Natural killer cell (primary cell): ENCODE measurements around the gene SOD2. TPM values are rescaled to one million over a fixed set of nuclear protein-coding genes. Genes with fewer than 3 reads are reported as not detected.
A peak's percentile ranks its signal among the peaks of the same experiment; 100 is the strongest.

Experiments used
- ATAC-seq, 3 donors: fragments of 150-1000 bp in 2 of 3; fragments of 200-7000 bp in 1 of 3; cut with Tn5 transposase; 1 replicate in 1 of 3; 2 replicates in 2 of 3; pipeline ENCODE4 v1.10.0; 2021; ENCODE audit warnings: mild to moderate bottlenecking in 2 of 3, moderate library complexity in 2 of 3
- DNase-seq, 2 donors: peaks; one replicate each; pipeline versions ENCODE4 v3.0.0 to v3.0.0-alpha.2; 2013 to 2021; ENCODE audit warnings: mixed read lengths in 1 of 2
- H3K27ac ChIP-seq: one replicate; pipeline ENCODE4 v1.5.1; 2013; ENCODE audit warnings: mild to moderate bottlenecking, low read length
- H3K27me3 ChIP-seq: one replicate; pipeline ENCODE4 v1.6.1; 2013; ENCODE audit warnings: low read length; ENCODE audit not compliant: control insufficient read depth, insufficient read depth
- H3K36me3 ChIP-seq: one replicate; pipeline ENCODE4 v1.6.1; 2013; ENCODE audit warnings: low read length; ENCODE audit not compliant: control insufficient read depth, insufficient read depth
- H3K4me1 ChIP-seq: one replicate; pipeline ENCODE4 v1.6.1; 2013; ENCODE audit warnings: low read length; ENCODE audit not compliant: control insufficient read depth, insufficient read depth
- H3K4me3 ChIP-seq: one replicate; pipeline ENCODE4 v1.5.1; 2013; ENCODE audit warnings: low read length
- H3K9me3 ChIP-seq: one replicate; pipeline ENCODE4 v1.6.1; 2013; ENCODE audit warnings: low read length; ENCODE audit not compliant: control insufficient read depth, insufficient read depth
- H3K27ac Mint-ChIP-seq, 2 donors: one replicate each; pipeline ENCODE4 v1.8.0; 2022; ENCODE audit warnings: mild to moderate bottlenecking in 2 of 2, mixed read lengths in 2 of 2, moderate library complexity in 1 of 2
- H3K27me3 Mint-ChIP-seq, 2 donors: one replicate each; pipeline ENCODE4 v1.8.0; 2022; ENCODE audit warnings: low read depth in 2 of 2, mixed read lengths in 2 of 2
- H3K36me3 Mint-ChIP-seq: one replicate; pipeline ENCODE4 v1.8.0; 2022; ENCODE audit warnings: mixed read lengths
- H3K4me1 Mint-ChIP-seq, 2 donors: one replicate each; pipeline ENCODE4 v1.8.0; 2022; ENCODE audit warnings: mixed read lengths in 2 of 2
- H3K4me3 Mint-ChIP-seq: one replicate; pipeline ENCODE4 v1.8.0; 2022; ENCODE audit warnings: mild to moderate bottlenecking, moderate library complexity, mixed read lengths
- H3K9me3 Mint-ChIP-seq, 2 donors: one replicate each; pipeline ENCODE4 v1.8.0; 2022; ENCODE audit warnings: mixed read lengths in 2 of 2
- CTCF ChIP-seq: fragments of 200-600 bp; IDR thresholded peaks from one replicate; pipeline ENCODE4 v1.8.0; 2022; ENCODE audit warnings: antibody characterized with exemption
- WGBS: methylation state at CpG from one replicate; pipeline ENCODE4 v1.1.7; 2013; ENCODE audit warnings: missing lambda C conversion rate; ENCODE audit not compliant: insufficient coverage; 5-methylcytosine and 5-hydroxymethylcytosine counted together
- intact Hi-C: fragments of 100-400 bp; cut with micrococcal nuclease; formaldehyde crosslinking; loops from one replicate; pipeline ENCODE4 v1.14.2; 2022
- total RNA-seq, 4 donors: library from RNA; stranded (reverse); fragments of 120-200 nt in 1 of 4; gene quantifications; one replicate each; pipeline versions ENCODE4 v1.2.3 to v1.2.4, GENCODE V29; 2013 to 2022

The SOD2 gene
- total RNA-seq, 3 donors from 2014 or later (not counting 1 experiment from before 2014, with no cell fraction given), result 81.3 to 156 (median 138) TPM

GRCh38 chr6:159649441-159649840 is 43.6 kb downstream of the SOD2 start:
- no peaks in the 10 kb centered on the region for H3K9me3 Mint-ChIP-seq
- H3K27ac Mint-ChIP-seq, result no peak overlapping the region
- no peak overlapping the region for H3K4me3 Mint-ChIP-seq
- Histone ChIP-seq H3K4me3 (no peak overlapping the region), H3K27ac (no peak overlapping the region), H3K36me3 (no peaks in the 10 kb centered on the region), H3K4me1 (no peaks in the 10 kb centered on the region), H3K9me3 (no peaks in the 10 kb centered on the region), H3K27me3 (no peaks in the 10 kb centered on the region)
- DNase-seq (no peak), ATAC-seq (no peak)
- intact Hi-C loops, result no loop called here
- WGBS, result 97% methylated on average over 7 of the region's 7 CpGs
- H3K4me1 Mint-ChIP-seq, result peaks cover 17 to 23% of the 10 kb centered on the region in 2 donors
- H3K36me3 Mint-ChIP-seq, result no peaks in the 10 kb centered on the region
- no peaks in the 10 kb centered on the region for H3K27me3 Mint-ChIP-seq
- no peak for TF ChIP-seq CTCF

- no peaks in the 10 kb centered on the region for H3K9me3 Mint-ChIP-seq
- H3K27me3 ChIP-seq, result no peaks in the 10 kb centered on the region
- no peak overlapping the region for H3K4me3 ChIP-seq
- peak overlapping the region; percentile 61 to 63 for H3K27ac Mint-ChIP-seq
- no peak for TF ChIP-seq CTCF
- H3K27me3 Mint-ChIP-seq, result no peaks in the 10 kb centered on the region
- DNase-seq (no peak), ATAC-seq (peak in 1 of 3 donors; percentile 50)
- intact Hi-C loops, result no loop called here
- no peak overlapping the region for H3K4me3 Mint-ChIP-seq
- no peaks in the 10 kb centered on the region for H3K36me3 Mint-ChIP-seq
- no peaks in the 10 kb centered on the region for H3K9me3 ChIP-seq
- WGBS, result 62% methylated on average over 2 of the region's 2 CpGs
- H3K4me1 Mint-ChIP-seq, result peaks cover 17 to 28% of the 10 kb centered on the region in 2 donors
- H3K4me1 ChIP-seq, result no peaks in the 10 kb centered on the region
- H3K27ac ChIP-seq, result no peak overlapping the region
- no peaks in the 10 kb centered on the region for H3K36me3 ChIP-seq
Observed at GRCh38 chr6:159646733-159647132, 46.3 kb downstream of the SOD2 start.

GRCh38 chr6:159646116-159646515 is 46.9 kb downstream of the SOD2 start:
- DNase-seq (no peak), ATAC-seq (no peak)
- Mint-ChIP-seq H3K27me3 (no peaks in the 10 kb centered on the region), H3K4me1 (peaks cover 17 to 31% of the 10 kb centered on the region in 2 donors), H3K4me3 (peak overlapping the region; percentile 21), H3K27ac (peak overlapping the region in 1 of 2 donors; percentile 63), H3K36me3 (no peaks in the 10 kb centered on the region), H3K9me3 (no peaks in the 10 kb centered on the region)
- intact Hi-C loops, result no loop called here
- no peaks in the 10 kb centered on the region for H3K27me3 ChIP-seq
- no peak overlapping the region for H3K27ac ChIP-seq
- WGBS, result no CpG with 5 or more reads among the region's 1 CpG
- H3K36me3 ChIP-seq, result no peaks in the 10 kb centered on the region
- no peak overlapping the region for H3K4me3 ChIP-seq
- H3K4me1 ChIP-seq, result no peaks in the 10 kb centered on the region
- no peak for TF ChIP-seq CTCF
- H3K9me3 ChIP-seq, result no peaks in the 10 kb centered on the region

- no peaks in the 10 kb centered on the region for H3K9me3 ChIP-seq
- ATAC-seq (peak in 1 of 3 donors; percentile 42), DNase-seq (no peak)
- H3K4me3 ChIP-seq, result no peak overlapping the region
- Mint-ChIP-seq H3K27me3 (no peaks in the 10 kb centered on the region), H3K36me3 (no peaks in the 10 kb centered on the region), H3K9me3 (no peaks in the 10 kb centered on the region), H3K27ac (peak overlapping the region in 1 of 2 donors; percentile 63), H3K4me1 (peaks cover 17 to 31% of the 10 kb centered on the region in 2 donors), H3K4me3 (no peak overlapping the region)
- no peak for TF ChIP-seq CTCF
- no peaks in the 10 kb centered on the region for H3K36me3 ChIP-seq
- H3K4me1 ChIP-seq, result no peaks in the 10 kb centered on the region
- intact Hi-C loops, result no loop called here
- no peak overlapping the region for H3K27ac ChIP-seq
- no peaks in the 10 kb centered on the region for H3K27me3 ChIP-seq
- WGBS, result 30% methylated on average over 3 of the region's 4 CpGs
Observed at GRCh38 chr6:159645640-159646039, 47.4 kb downstream of the SOD2 start.
